IPS DF 19.7 (cell line): ENCODE results near the gene USP24.
A peak's percentile ranks its signal among the peaks of the same experiment; 100 is the strongest.
"Not testable (repeated sequence)": the region's sequence is repeated elsewhere in the genome, so short reads cannot be mapped to it uniquely, and the experiment has no call there.

Experiments
- DNase-seq: peaks from one replicate; pipeline ENCODE4 v3.0.0-alpha.2; 2013; ENCODE audit warnings: low read depth, low spot score

The USP24 gene

DNA sequence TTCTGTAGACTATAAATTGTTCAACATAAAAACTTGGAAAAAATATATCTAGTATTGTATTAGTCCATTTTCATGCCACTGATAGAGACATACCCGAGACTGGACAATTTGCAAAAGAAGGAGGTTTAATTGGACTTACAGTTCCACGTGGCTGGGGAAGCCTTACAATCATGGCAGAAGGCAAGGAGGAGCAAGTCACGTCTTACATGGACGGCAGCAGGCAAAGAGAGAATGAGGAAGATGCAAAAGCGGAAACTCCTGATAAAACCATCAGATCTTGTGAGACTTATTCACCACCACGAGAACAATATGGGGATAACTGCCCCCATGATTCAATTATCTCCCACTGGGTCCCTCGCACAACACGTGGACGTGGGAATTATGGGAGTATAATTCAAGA, 15.4 kb downstream of the USP24 start:
- DNase-seq = not testable (repeated sequence)

DNA sequence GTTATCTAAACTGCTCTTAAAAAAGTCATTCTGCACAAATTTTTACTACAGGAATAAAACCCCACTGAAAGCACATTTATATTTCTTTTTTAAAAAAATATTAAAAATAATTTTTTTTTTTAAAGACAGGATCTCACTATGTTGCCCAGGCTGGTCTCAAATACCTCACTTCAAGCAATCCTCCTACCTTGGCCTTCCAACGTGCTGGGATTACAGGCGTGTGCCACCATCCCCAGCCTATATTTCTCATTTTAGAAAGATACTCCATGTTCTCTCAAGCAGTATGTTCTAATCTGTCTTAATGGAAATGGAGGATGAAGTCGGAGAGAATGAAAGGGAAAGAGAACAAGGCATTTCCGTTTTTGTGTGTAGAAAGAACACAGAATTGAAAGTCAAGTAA, 17.1 kb downstream of the USP24 start:
- DNase-seq = no peak

DNA sequence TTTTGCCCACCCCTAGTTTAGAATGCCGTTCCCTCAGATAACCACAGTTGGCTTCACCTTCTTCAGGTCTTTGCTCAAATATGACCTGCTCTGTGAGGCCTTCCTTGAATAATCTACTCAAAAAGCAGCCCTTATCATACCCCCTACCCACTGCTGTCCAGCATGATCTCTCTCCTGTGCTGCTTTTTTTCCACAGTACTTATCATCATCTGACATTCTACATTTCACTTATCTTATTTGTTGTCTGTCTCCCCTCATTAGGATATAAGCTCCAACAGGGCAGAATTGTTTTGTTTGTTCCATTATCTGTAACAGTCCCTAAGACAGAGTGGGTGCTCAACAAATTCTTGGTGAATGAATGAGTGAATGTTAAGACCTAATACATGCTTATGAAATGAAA, 18.1 kb downstream of the USP24 start:
- DNase-seq = no peak

GRCh38 chr1:55196433-55197035, 18.6 kb downstream of the USP24 start:
- DNase-seq = no peak

GRCh38 chr1:55195521-55196233, 19.5 kb downstream of the USP24 start:
- DNase-seq = no peak

DNA sequence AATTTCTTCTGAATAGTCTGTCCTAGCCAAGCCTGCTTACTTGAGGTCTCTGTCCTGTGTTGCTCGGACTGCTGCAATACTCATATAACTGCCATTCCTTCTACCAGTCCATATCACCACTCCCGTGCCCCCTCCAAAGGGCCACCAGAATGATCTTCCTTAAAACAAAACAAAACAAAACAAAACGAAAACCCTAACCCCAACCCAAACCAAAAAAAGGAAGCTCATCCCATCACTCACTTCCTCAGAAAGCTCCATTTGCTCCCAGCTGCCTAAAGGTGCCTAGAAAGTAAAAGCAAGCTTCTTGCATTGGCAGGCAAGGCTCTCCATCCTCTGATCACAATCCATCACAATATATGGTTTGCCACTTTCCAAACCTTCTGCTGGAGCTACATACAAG, 20.3 kb downstream of the USP24 start:
- DNase-seq = no peak

DNA sequence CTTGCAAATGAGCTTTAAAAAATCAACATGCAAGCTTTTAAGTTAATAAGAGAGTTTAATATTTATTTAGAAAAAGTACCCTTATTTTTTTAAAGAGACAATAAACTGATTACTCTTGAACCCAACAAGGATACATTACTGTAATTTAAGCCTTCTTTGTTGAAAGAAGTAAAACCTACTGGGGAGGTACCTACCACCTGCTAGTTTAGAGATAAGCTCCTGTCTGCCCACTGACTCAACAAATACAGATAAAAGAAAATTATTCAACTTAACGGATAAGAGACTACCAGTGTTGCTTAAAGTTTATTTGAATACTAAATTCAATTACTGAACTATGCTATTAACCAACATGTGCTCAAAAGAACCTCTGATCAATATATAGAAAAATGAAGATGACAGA, 23.1 kb downstream of the USP24 start:
- no peak for DNase-seq

GRCh38 chr1:55191219-55191952, 23.8 kb downstream of the USP24 start:
- DNase-seq = not testable (repeated sequence)

- DNase-seq = no peak
Observed at GRCh38 chr1:55190109-55190508, 25.1 kb downstream of the USP24 start.

- no peak for DNase-seq
Observed at GRCh38 chr1:55188909-55189308, 26.3 kb downstream of the USP24 start.

DNA sequence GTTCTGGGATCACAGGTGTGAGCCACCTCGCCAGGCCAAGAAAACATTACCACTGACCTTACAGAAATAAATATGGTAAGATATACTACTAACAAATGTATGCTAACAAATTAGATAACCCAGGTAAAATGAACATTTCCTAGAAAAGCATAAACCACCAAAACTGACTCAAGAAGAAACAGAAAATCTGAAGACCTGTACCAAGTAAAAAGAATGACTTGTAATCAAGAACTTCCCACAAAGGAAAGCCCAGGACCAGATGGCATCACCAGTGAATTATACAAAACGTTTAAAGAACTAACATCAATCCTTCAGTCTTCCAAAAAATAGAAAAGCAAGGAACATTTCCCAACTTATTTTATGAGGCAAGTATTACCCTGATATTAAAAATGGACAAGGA, 29.3 kb downstream of the USP24 start:
- no peak for DNase-seq

- DNase-seq = no peak
Observed at GRCh38 chr1:55184859-55185258, 30.3 kb downstream of the USP24 start.

DNA sequence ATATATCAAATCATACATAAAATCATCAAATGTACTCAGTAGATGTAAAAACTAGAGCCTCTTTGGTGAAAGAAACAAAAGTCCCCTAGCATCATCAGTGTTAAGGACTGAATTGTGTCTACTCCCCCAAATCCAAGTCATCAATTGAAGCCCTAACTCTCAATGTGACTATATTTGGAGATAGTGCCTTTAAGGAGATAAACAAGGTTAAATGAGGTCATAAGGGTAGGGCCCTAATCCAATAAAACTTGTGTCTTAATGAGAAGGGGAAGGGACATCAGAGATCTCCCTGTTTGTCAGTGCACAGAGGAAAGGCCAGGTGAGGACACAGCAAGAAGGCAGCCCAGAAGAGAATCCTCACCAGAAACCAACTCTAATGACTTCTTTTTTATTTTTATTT, 33.5 kb downstream of the USP24 start:
- DNase-seq = no peak

GRCh38 chr1:55180075-55180670, 35.0 kb downstream of the USP24 start:
- DNase-seq = no peak

- DNase-seq = no peak
Observed at GRCh38 chr1:55179177-55179835, 35.9 kb downstream of the USP24 start.

- DNase-seq = no peak
Observed at GRCh38 chr1:55172687-55173086, 42.5 kb downstream of the USP24 start.

DNA sequence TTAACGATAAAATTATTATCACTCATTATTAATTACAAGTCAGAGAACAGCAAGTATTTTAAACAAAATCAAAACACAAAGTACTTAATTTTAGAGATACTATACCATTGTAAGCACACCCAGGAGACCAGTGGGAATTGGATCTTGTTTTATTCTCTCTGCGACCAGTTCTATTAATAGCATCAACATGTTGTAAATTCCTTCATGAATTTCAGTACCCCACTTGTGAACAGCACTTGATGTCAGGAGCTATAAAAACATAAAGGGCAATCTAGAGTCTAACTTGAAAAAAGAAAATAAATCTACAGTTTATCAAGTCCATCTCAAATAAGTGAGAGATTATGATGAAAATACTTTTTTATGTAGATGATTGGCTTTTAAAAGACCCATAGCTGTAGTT, 42.9 kb downstream of the USP24 start:
- DNase-seq = no peak

DNA sequence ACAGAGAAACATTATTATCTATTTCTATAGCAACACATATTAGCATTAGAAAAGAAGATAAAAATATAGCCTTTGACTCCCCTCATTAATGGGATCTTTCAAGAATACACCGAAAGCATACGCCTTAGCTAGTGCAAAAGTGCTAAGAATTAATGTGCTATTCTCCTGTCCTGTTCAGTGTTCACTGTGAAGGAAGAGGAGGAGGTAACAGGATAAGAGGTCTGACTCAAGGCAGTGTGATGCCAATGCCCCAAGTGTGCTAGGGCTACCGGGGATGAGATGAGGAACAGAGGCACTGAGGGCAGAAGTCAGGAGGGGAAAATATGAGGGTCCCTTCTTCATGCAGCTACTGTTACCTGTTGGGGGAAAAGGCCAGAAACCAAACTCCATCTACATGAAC, 43.5 kb downstream of the USP24 start:
- no peak for DNase-seq

DNA sequence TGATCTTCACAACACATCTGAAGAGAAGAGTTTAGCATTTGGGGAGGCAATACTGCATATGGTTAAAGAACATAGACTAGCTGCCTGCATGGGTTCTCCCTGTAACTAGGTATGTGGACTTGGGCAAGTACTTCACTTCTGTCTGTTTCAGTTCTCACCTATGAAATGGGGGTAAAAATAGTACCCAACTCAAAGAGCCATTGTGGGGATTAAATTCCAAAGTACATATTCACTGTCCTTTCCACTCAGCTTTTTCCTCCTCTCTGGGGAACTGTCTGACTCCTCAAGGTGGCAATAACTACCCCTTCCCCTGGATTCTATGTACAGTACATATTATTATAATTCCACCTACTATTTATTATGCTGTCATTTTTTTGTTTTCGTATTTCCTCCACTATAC, 44.7 kb downstream of the USP24 start:
- no peak for DNase-seq

GRCh38 chr1:55169126-55169525, 46.0 kb downstream of the USP24 start:
- no peak for DNase-seq

DNA sequence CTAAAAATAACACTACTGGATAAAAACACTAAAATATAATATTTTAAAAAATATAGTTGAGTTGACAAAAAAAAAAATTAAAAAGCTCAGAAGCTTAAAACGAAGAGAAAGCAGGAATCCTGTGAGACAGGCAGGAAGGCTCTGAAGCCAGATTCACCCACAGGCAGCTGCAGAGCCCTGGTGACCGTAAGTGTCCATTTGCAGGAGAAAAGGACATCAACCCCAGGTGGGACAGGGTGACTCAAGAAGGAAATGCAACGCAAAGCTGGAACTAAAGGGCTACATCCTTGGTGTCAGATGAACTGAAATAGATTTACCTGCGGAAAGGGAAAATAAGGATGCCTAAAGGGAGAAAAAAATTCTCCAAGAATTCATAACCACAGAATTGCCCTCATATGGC, 46.8 kb downstream of the USP24 start:
- DNase-seq = peak; percentile 30
